Dendritic cell treated with granulocyte-macrophage colony-stimulating factor and Interleukin-4, amounts not matched to agents 40 ng/mL and 50 ng/mL, for 4 days (primary cell): ENCODE data around the gene DNMT3A.

ENCODE experiments used
- H3K27ac Mint-ChIP-seq: one replicate; pipeline ENCODE4 v1.8.0; 2022; ENCODE audit warnings: mild to moderate bottlenecking, mixed read lengths
- H3K27me3 Mint-ChIP-seq: one replicate; pipeline ENCODE4 v1.8.0; 2022; ENCODE audit warnings: mild to moderate bottlenecking, mixed read lengths
- H3K36me3 Mint-ChIP-seq: one replicate; pipeline ENCODE4 v1.8.0; 2022; ENCODE audit warnings: low read depth, mixed read lengths
- H3K4me1 Mint-ChIP-seq: one replicate; pipeline ENCODE4 v1.8.0; 2022; ENCODE audit warnings: low read depth, mixed read lengths
- H3K4me3 Mint-ChIP-seq: one replicate; pipeline ENCODE4 v1.8.0; 2022; ENCODE audit warnings: mild to moderate bottlenecking, moderate library complexity, mixed read lengths
- H3K9me3 Mint-ChIP-seq: one replicate; pipeline ENCODE4 v1.8.0; 2022; ENCODE audit warnings: mixed read lengths
- intact Hi-C: fragments of 100-400 bp; cut with micrococcal nuclease; formaldehyde crosslinking; loops from one replicate; pipeline ENCODE4 v1.15.0; 2022

DNMT3A gene

GRCh38 chr2:25187729-25188350 lies 153.9 kb downstream of the DNMT3A start:
- H3K27ac Mint-ChIP-seq = no peak overlapping the region
- no peak overlapping the region for H3K4me3 Mint-ChIP-seq
- H3K36me3 Mint-ChIP-seq = no peaks in the 10 kb centered on the region
- peaks cover 14% of the 10 kb centered on the region for H3K27me3 Mint-ChIP-seq
- no peaks in the 10 kb centered on the region for H3K9me3 Mint-ChIP-seq
- H3K4me1 Mint-ChIP-seq = no peaks in the 10 kb centered on the region
- intact Hi-C loops = no loop called here

GRCh38 chr2:25184254-25184653 lies 157.5 kb downstream of the DNMT3A start:
- no peaks in the 10 kb centered on the region for H3K9me3 Mint-ChIP-seq
- H3K4me3 Mint-ChIP-seq = no peak overlapping the region
- H3K4me1 Mint-ChIP-seq = no peaks in the 10 kb centered on the region
- H3K27me3 Mint-ChIP-seq = peaks cover 19% of the 10 kb centered on the region
- no peaks in the 10 kb centered on the region for H3K36me3 Mint-ChIP-seq
- no peak overlapping the region for H3K27ac Mint-ChIP-seq
- intact Hi-C loops = no loop called here

- Mint-ChIP-seq H3K4me3 (no peak overlapping the region), H3K9me3 (no peaks in the 10 kb centered on the region), H3K27me3 (peaks cover 37% of the 10 kb centered on the region), H3K27ac (no peak overlapping the region), H3K4me1 (peaks cover 23% of the 10 kb centered on the region), H3K36me3 (no peaks in the 10 kb centered on the region)
- intact Hi-C loops = no loop called here
Observed at GRCh38 chr2:25178976-25179375, 162.7 kb downstream of the DNMT3A start.
